Neural progenitor cell (in vitro differentiated cells): ENCODE results near the gene DLGAP4.

Experiments
- CTCF ChIP-seq: fragments of 200-600 bp; sonication (generic); IDR thresholded peaks from 2 replicates; pipeline ENCODE4 v1.5.1; 2017; ENCODE audit warnings: antibody characterized with exemption, mild to moderate bottlenecking
- EZH2 ChIP-seq: fragments of 200-600 bp; sonication (generic); IDR thresholded peaks from 2 replicates; pipeline ENCODE4 v1.6.1; 2017; ENCODE audit warnings: antibody characterized with exemption, mild to moderate bottlenecking, moderate library complexity

GRCh38 chr20:36455972-36456625 is 150.0 kb downstream of the DLGAP4 start:
- TF ChIP-seq CTCF (no peak), EZH2 (no peak)
